ENCODE results near the gene PIP4P1.

Gene PIP4P1

DNA sequence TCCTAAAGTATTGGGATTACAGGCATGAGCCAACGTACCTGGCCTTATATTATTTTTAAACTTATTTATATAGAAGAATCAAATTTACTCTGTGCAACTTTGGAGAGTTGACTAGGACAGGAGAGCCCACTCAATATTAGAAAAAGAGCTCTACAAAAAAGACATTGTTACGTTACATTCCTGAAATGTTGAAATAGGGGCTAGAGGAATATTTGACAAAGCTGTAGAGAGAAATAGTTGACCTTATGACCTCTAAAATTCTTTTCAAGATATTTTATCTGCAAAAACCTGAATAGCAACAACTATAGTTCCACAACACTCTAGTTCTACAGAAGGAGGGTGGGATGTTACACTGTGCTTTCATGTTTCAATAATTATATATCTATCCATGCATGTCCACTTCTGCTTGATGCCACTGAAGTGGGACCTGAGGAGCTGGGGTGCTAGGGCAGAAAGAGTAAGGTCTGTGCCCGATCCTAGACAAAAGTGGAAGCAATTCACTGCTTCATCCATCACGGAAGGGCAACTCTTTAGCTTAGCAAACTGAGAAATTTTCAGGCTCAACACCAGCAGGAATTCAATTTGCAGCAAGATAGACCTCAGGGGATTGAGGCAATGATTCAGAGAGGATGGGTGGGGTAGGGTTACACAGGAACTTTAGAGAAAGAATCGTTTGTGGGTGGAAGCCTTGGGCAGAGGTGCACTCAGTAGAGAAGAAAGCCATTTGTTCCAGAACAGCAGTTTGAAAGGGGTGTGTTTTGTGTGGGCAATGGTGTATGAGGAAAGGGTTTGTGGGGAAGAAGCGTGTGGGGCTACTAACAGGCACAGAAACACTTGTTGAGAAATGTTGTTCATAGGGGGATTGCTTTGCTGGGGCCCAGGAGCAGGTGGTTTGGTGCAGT, 28.1 kb upstream of the PIP4P1 start:
- H3K9me2 ChIP-seq (replicated peaks; ENCODE audit: control insufficient read depth, low read length), result no peaks in the 10 kb centered on the region
- no peaks in the 10 kb centered on the region for H3F3A ChIP-seq (ENCODE audit: control insufficient read depth, insufficient read depth)
- TF ChIP-seq, protein P1, sequence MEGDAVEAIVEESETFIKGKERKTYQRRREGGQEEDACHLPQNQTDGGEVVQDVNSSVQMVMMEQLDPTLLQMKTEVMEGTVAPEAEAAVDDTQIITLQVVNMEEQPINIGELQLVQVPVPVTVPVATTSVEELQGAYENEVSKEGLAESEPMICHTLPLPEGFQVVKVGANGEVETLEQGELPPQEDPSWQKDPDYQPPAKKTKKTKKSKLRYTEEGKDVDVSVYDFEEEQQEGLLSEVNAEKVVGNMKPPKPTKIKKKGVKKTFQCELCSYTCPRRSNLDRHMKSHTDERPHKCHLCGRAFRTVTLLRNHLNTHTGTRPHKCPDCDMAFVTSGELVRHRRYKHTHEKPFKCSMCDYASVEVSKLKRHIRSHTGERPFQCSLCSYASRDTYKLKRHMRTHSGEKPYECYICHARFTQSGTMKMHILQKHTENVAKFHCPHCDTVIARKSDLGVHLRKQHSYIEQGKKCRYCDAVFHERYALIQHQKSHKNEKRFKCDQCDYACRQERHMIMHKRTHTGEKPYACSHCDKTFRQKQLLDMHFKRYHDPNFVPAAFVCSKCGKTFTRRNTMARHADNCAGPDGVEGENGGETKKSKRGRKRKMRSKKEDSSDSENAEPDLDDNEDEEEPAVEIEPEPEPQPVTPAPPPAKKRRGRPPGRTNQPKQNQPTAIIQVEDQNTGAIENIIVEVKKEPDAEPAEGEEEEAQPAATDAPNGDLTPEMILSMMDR (IDR thresholded peaks at IDR 0.05; ENCODE audit: low read depth, low read length, poor library complexity, severe bottlenecking), result no peak
- no peak for TF ChIP-seq EZH2phosphoT487 (IDR thresholded peaks at IDR 0.05; ENCODE audit: borderline replicate concordance, low read length)
- H3K9me3 ChIP-seq (ENCODE audit: control insufficient read depth, insufficient read depth, low read length), result no peaks in the 10 kb centered on the region
- H3K79me2 ChIP-seq (ENCODE audit: control insufficient read depth, low read length), result no peaks in the 10 kb centered on the region
- H3K4me3 ChIP-seq (ENCODE audit: low read length), result no peak overlapping the region
- peaks cover 30% of the 10 kb centered on the region for H3K4me1 ChIP-seq (ENCODE audit: control insufficient read depth, low read length)
- H3K27me3 ChIP-seq (ENCODE audit: control insufficient read depth, low read length), result peaks cover 15% of the 10 kb centered on the region
- H4K20me1 ChIP-seq (ENCODE audit: control insufficient read depth, insufficient read depth, low read depth, low read length), result no peaks in the 10 kb centered on the region
- no peak overlapping the region for H3K27ac ChIP-seq (ENCODE audit: low read depth, low read length)
- no peaks in the 10 kb centered on the region for H3K36me3 ChIP-seq (ENCODE audit: control insufficient read depth, low read length)
- no peak overlapping the region for H3K4me2 ChIP-seq (ENCODE audit: low read length)

DNA sequence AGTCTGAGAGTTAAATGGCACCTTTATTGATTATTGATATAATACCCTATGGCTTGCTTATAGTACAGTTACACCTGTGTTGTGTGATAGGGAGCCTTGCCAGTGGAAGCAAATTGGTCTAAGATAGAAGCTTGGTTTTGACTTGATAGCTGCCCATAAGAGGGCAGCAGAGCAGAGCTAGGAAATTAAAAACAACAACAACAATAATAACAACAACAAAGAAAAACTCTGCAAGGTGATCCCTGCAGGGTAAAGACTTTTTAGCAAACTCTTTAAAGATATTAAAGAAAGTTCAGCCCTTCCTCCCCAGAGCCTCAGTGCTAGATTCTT, 26.1 kb upstream of the PIP4P1 start:
- H3K4me2 ChIP-seq (ENCODE audit: low read length), result no peak overlapping the region

DNA sequence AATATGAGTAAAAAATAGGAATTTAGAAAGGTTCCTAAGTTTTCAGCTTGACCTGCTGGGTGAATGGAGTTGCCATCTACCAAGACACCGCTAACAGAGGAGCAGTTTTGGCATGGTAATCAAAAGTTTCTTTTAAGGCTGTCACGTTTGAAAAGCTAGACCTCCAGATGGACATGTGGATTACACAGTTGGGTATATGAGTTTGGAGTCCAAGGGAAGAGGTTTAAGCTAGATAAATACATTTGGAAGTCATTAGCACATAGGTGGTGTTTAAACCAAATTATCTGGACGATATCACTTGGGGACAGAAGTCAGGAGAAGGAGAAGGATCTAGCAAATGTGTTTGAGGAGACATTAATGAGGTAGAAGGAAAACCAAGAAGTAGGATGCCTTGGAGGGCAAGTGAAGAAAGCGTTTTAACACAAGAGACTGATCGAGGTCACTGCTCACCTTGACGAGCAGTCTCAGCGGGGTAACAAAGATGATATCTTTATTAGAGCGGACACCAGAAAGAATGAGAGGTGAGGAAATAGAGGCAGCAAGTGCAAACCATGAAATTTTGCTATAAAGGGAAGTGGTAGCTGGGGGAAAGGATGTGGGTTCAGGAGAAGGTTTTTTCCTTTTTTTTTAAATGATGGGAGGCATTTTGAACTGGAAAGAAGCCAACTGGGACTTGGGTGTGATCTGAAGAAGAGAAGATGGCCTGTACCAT, 25.6 kb upstream of the PIP4P1 start:
- H3F3A ChIP-seq (ENCODE audit: control insufficient read depth, insufficient read depth), result no peaks in the 10 kb centered on the region
- no peak overlapping the region for H3K4me2 ChIP-seq (ENCODE audit: low read length)
- H3K36me3 ChIP-seq (ENCODE audit: control insufficient read depth, low read length), result no peaks in the 10 kb centered on the region
- H3K4me1 ChIP-seq (ENCODE audit: control insufficient read depth, low read length), result peaks cover 26% of the 10 kb centered on the region
- H4K20me1 ChIP-seq (ENCODE audit: control insufficient read depth, insufficient read depth, low read depth, low read length), result no peaks in the 10 kb centered on the region
- peaks cover 12% of the 10 kb centered on the region for H3K27me3 ChIP-seq (ENCODE audit: control insufficient read depth, low read length)
- no peak overlapping the region for H3K4me3 ChIP-seq (ENCODE audit: low read length)
- no peaks in the 10 kb centered on the region for H3K79me2 ChIP-seq (ENCODE audit: control insufficient read depth, low read length)
- H3K9me2 ChIP-seq (replicated peaks; ENCODE audit: control insufficient read depth, low read length), result no peaks in the 10 kb centered on the region
- no peak overlapping the region for H3K27ac ChIP-seq (ENCODE audit: low read depth, low read length)
- no peaks in the 10 kb centered on the region for H3K9me3 ChIP-seq (ENCODE audit: control insufficient read depth, insufficient read depth, low read length)
- TF ChIP-seq EZH2phosphoT487 (IDR thresholded peaks at IDR 0.05; ENCODE audit: borderline replicate concordance, low read length), result no peak
- TF ChIP-seq, protein P1 (IDR thresholded peaks at IDR 0.05; ENCODE audit: low read depth, low read length, poor library complexity, severe bottlenecking), result no peak

More for the DNA sequence above, 26.1 kb upstream of the PIP4P1 start:
- Histone ChIP-seq H3F3A (ENCODE audit: control insufficient read depth, insufficient read depth) (no peaks in the 10 kb centered on the region), H3K27ac (ENCODE audit: low read depth, low read length) (no peak overlapping the region), H3K79me2 (ENCODE audit: control insufficient read depth, low read length) (no peaks in the 10 kb centered on the region), H3K9me3 (ENCODE audit: control insufficient read depth, insufficient read depth, low read length) (no peaks in the 10 kb centered on the region), H3K4me1 (ENCODE audit: control insufficient read depth, low read length) (peaks cover 26% of the 10 kb centered on the region), H4K20me1 (ENCODE audit: control insufficient read depth, insufficient read depth, low read depth, low read length) (no peaks in the 10 kb centered on the region), H3K27me3 (ENCODE audit: control insufficient read depth, low read length) (peaks cover 15% of the 10 kb centered on the region), H3K4me3 (ENCODE audit: low read length) (no peak overlapping the region), H3K36me3 (ENCODE audit: control insufficient read depth, low read length) (no peaks in the 10 kb centered on the region), H3K9me2 (replicated peaks; ENCODE audit: control insufficient read depth, low read length) (no peaks in the 10 kb centered on the region)
- TF ChIP-seq EZH2phosphoT487 (IDR thresholded peaks at IDR 0.05; ENCODE audit: borderline replicate concordance, low read length), result no peak
- TF ChIP-seq, protein P1 (IDR thresholded peaks at IDR 0.05; ENCODE audit: low read depth, low read length, poor library complexity, severe bottlenecking), result no peak
